Body of pancreas (tissue), 4 donors: ENCODE measurements around the gene SCN8A.

Source experiments
- POLR2A ChIP-seq, 3 donors: fragments of 450-650 bp; IDR thresholded peaks; one replicate each; pipeline ENCODE4 v1.6.1; 2016; ENCODE audit warnings: antibody characterized with exemption in 3 of 3, mild to moderate bottlenecking in 2 of 3
- TF ChIP-seq, protein P1 (sequence below), 7 experiments: fragments of 450-650 bp in 4 of 7; fragments of 200-600 bp in 3 of 7; sonication (generic) in 3 of 7; IDR thresholded peaks; one replicate each; pipeline ENCODE4 v1.5.1; 2016 to 2019; ENCODE audit warnings: antibody characterized with exemption in 7 of 7

- TF ChIP-seq, protein P1, sequence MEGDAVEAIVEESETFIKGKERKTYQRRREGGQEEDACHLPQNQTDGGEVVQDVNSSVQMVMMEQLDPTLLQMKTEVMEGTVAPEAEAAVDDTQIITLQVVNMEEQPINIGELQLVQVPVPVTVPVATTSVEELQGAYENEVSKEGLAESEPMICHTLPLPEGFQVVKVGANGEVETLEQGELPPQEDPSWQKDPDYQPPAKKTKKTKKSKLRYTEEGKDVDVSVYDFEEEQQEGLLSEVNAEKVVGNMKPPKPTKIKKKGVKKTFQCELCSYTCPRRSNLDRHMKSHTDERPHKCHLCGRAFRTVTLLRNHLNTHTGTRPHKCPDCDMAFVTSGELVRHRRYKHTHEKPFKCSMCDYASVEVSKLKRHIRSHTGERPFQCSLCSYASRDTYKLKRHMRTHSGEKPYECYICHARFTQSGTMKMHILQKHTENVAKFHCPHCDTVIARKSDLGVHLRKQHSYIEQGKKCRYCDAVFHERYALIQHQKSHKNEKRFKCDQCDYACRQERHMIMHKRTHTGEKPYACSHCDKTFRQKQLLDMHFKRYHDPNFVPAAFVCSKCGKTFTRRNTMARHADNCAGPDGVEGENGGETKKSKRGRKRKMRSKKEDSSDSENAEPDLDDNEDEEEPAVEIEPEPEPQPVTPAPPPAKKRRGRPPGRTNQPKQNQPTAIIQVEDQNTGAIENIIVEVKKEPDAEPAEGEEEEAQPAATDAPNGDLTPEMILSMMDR (IDR thresholded peaks at IDR 0.05) = no peak
- no peak for TF ChIP-seq POLR2A (IDR thresholded peaks at IDR 0.05)
Observed at GRCh38 chr12:51726931-51727330, 135.9 kb downstream of the SCN8A start.
